ENCODE measurements around the gene ARHGEF17.

GRCh38 chr11:73306069-73306841, 1.8 kb upstream of the ARHGEF17 start:
- TF ChIP-seq HDAC2 (IDR thresholded peaks at IDR 0.05; ENCODE audit: borderline replicate concordance in 1 of 2, low read depth in 2 of 2, low read length in 2 of 2), result no peak
- TF ChIP-seq CTCF (IDR thresholded peaks at IDR 0.05; ENCODE audit: control extremely low read depth in 1 of 3, insufficient read depth in 1 of 3, low read depth in 1 of 3, low read length in 3 of 3), result peak in 2 of 3 experiments; percentile 36 to 44; a peak in 3 of 4 replicates
- TF ChIP-seq SAP30 (IDR thresholded peaks at IDR 0.05; ENCODE audit: insufficient read depth, insufficient replicate concordance, low read length), result no peak
- no peak for TF ChIP-seq USF2 (IDR thresholded peaks at IDR 0.05; ENCODE audit: low read length)
- no peak for TF ChIP-seq MAX (IDR thresholded peaks at IDR 0.05)
- TF ChIP-seq POLR2A (IDR thresholded peaks at IDR 0.05; ENCODE audit: control extremely low read depth in 1 of 2, low read depth in 2 of 2, low read length in 2 of 2), result no peak
- TF ChIP-seq NRF1 (IDR thresholded peaks at IDR 0.05; ENCODE audit: low read depth, low read length), result no peak
- TF ChIP-seq POLR2AphosphoS5 (IDR thresholded peaks at IDR 0.05; ENCODE audit: low read depth, low read length), result no peak

Data from H1 (cell line).